ENCODE data around the gene PBX3. TPM values are rescaled to one million over a fixed set of nuclear protein-coding genes. Genes with fewer than 3 reads are reported as not detected.
A peak's percentile ranks its signal among the peaks of the same experiment; 100 is the strongest.

PBX3 gene
- total RNA-seq, 2 donors from 2014 or later, result 37.5 to 46.1 TPM

GRCh38 chr9:125946397-125946796 is 199.2 kb downstream of the PBX3 start:
- no peaks in the 10 kb centered on the region for H3K27me3 Mint-ChIP-seq (ENCODE audit: insufficient read depth)
- no peak overlapping the region for H3K4me3 Mint-ChIP-seq
- no peak for TF ChIP-seq CTCF (conservative IDR thresholded peaks at IDR 0.05)

GRCh38 chr9:125948887-125949596 is 201.9 kb downstream of the PBX3 start:
- TF ChIP-seq CTCF (conservative IDR thresholded peaks at IDR 0.05), result no peak
- Histone ChIP-seq H3K9me3 (ENCODE audit: control insufficient read depth, low read length) (peaks cover 28% of the 10 kb centered on the region), H3K4me3 (ENCODE audit: low read length) (no peak overlapping the region), H3K36me3 (ENCODE audit: control insufficient read depth, insufficient read depth, low read length) (peaks cover 37% of the 10 kb centered on the region), H3K9ac (ENCODE audit: extremely low read depth, low read length, poor library complexity, severe bottlenecking) (no peak overlapping the region), H3K27ac (ENCODE audit: low read depth, low read length) (no peak overlapping the region), H3K27me3 (ENCODE audit: control insufficient read depth, insufficient read depth, low read length, poor library complexity, severe bottlenecking) (no peaks in the 10 kb centered on the region), H3K4me1 (ENCODE audit: control insufficient read depth, insufficient read depth, low read length) (peaks cover 6% of the 10 kb centered on the region)
- no peaks in the 10 kb centered on the region for H3K27me3 Mint-ChIP-seq (ENCODE audit: insufficient read depth)
- no peak for DNase-seq
- peak overlapping the region; percentile 13 for H3K27ac Mint-ChIP-seq
- WGBS, 2 experiments (ENCODE audit: insufficient coverage in 1 of 2, insufficient read length in 1 of 2), result 80 to 93% methylated on average over 1 to 4 of the region's 4 CpGs
- H3K36me3 Mint-ChIP-seq (ENCODE audit: low read depth), result peaks cover 30% of the 10 kb centered on the region
- H3K4me3 Mint-ChIP-seq, result no peak overlapping the region
- H3K9me3 Mint-ChIP-seq, result peaks cover 17% of the 10 kb centered on the region
- peaks cover 21% of the 10 kb centered on the region for H3K4me1 Mint-ChIP-seq

More at GRCh38 chr9:125946397-125946796, 199.2 kb downstream of the PBX3 start:
- no peak overlapping the region for H3K27ac Mint-ChIP-seq
- Histone ChIP-seq H3K4me1 (ENCODE audit: control insufficient read depth, insufficient read depth, low read length) (peaks cover 5% of the 10 kb centered on the region), H3K9me3 (ENCODE audit: control insufficient read depth, low read length) (peaks cover 28% of the 10 kb centered on the region), H3K9ac (ENCODE audit: extremely low read depth, low read length, poor library complexity, severe bottlenecking) (no peak overlapping the region), H3K27me3 (ENCODE audit: control insufficient read depth, insufficient read depth, low read length, poor library complexity, severe bottlenecking) (no peaks in the 10 kb centered on the region), H3K36me3 (ENCODE audit: control insufficient read depth, insufficient read depth, low read length) (peaks cover 34% of the 10 kb centered on the region), H3K27ac (ENCODE audit: low read depth, low read length) (no peak overlapping the region), H3K4me3 (ENCODE audit: low read length) (peak overlapping the region; percentile 5)
- H3K9me3 Mint-ChIP-seq, result peaks cover 17% of the 10 kb centered on the region
- H3K4me1 Mint-ChIP-seq, result peaks cover 9% of the 10 kb centered on the region
- peaks cover 33% of the 10 kb centered on the region for H3K36me3 Mint-ChIP-seq (ENCODE audit: low read depth)
- DNase-seq, result no peak

GRCh38 chr9:125949703-125950460 is 202.7 kb downstream of the PBX3 start:
- peaks cover 21% of the 10 kb centered on the region for H3K4me1 Mint-ChIP-seq
- H3K27ac ChIP-seq (ENCODE audit: low read depth, low read length), result no peak overlapping the region
- H3K9me3 Mint-ChIP-seq, result peaks cover 17% of the 10 kb centered on the region
- 95 to 99% methylated on average over 6 to 9 of the region's 9 CpGs for WGBS, 2 experiments (ENCODE audit: insufficient coverage in 1 of 2, insufficient read length in 1 of 2)
- H3K4me3 ChIP-seq (ENCODE audit: low read length), result no peak overlapping the region
- peaks cover 6% of the 10 kb centered on the region for H3K4me1 ChIP-seq (ENCODE audit: control insufficient read depth, insufficient read depth, low read length)
- peak; percentile 43 for DNase-seq
- peaks cover 37% of the 10 kb centered on the region for H3K36me3 ChIP-seq (ENCODE audit: control insufficient read depth, insufficient read depth, low read length)
- peaks cover 23% of the 10 kb centered on the region for H3K36me3 Mint-ChIP-seq (ENCODE audit: low read depth)
- H3K9ac ChIP-seq (ENCODE audit: extremely low read depth, low read length, poor library complexity, severe bottlenecking), result no peak overlapping the region
- no peaks in the 10 kb centered on the region for H3K27me3 ChIP-seq (ENCODE audit: control insufficient read depth, insufficient read depth, low read length, poor library complexity, severe bottlenecking)
- no peak overlapping the region for H3K4me3 Mint-ChIP-seq
- H3K27ac Mint-ChIP-seq, result peak overlapping the region; percentile 13
- no peak for TF ChIP-seq CTCF (conservative IDR thresholded peaks at IDR 0.05)
- H3K27me3 Mint-ChIP-seq (ENCODE audit: insufficient read depth), result no peaks in the 10 kb centered on the region
- peaks cover 21% of the 10 kb centered on the region for H3K9me3 ChIP-seq (ENCODE audit: control insufficient read depth, low read length)
